ENCODE data around the gene COQ5. TPM values are rescaled to one million over a fixed set of nuclear protein-coding genes. Genes with fewer than 3 reads are reported as not detected.

COQ5 gene
- total RNA-seq, 2 donors from 2014 or later, result 21.9 to 34.3 TPM

- no peak for TF ChIP-seq CTCF (IDR thresholded peaks at IDR 0.05)
These were observed 31.3 kb downstream of the COQ5 start for GRCh38 chr12:120497524-120498150.

GRCh38 chr12:120496413-120497340, 32.3 kb downstream of the COQ5 start:
- Histone ChIP-seq H3K36me3 (peaks cover 26% of the 10 kb centered on the region), H3K27me3 (no peaks in the 10 kb centered on the region), H3K9me3 (no peaks in the 10 kb centered on the region), H3K4me1 (peaks cover 0 to 26% of the 10 kb centered on the region in 2 donors), H3K4me3 (peak overlapping the region; percentile 85 to 93), H3K27ac (peak overlapping the region; percentile 82 to 89)
- DNase-seq (ENCODE audit: low spot score), result peak; percentile 76
- peak in 1 of 2 donors; percentile 31 for TF ChIP-seq CTCF (IDR thresholded peaks at IDR 0.05)

More at GRCh38 chr12:120497524-120498150, 31.3 kb downstream of the COQ5 start:
- Histone ChIP-seq H3K27ac (peak overlapping the region in 1 of 2 donors; percentile 89), H3K4me3 (peak overlapping the region; percentile 85 to 93), H3K4me1 (peaks cover 0 to 26% of the 10 kb centered on the region in 2 donors), H3K27me3 (no peaks in the 10 kb centered on the region), H3K36me3 (peaks cover 29% of the 10 kb centered on the region), H3K9me3 (no peaks in the 10 kb centered on the region)
- no peak for DNase-seq (ENCODE audit: low spot score)

GRCh38 chr12:120495731-120496412, 33.1 kb downstream of the COQ5 start, which contains the start of gene DYNLL1:
DYNLL1 (plus strand) TSS chr12:120496113; CDS start chr12:120496422, 309 bp downstream.
- H3K27ac ChIP-seq, result peak within 1 kb of the TSS; percentile 82 to 89
- H3K4me1 ChIP-seq, result peaks cover 0 to 26% of the 10 kb centered on the region in 2 donors
- peaks cover 26% of the 10 kb centered on the region for H3K36me3 ChIP-seq
- no peaks in the 10 kb centered on the region for H3K27me3 ChIP-seq
- H3K4me3 ChIP-seq, result peak within 1 kb of the TSS; percentile 85 to 93
- peak; percentile 96 for DNase-seq (ENCODE audit: low spot score)
- no peak for TF ChIP-seq CTCF (IDR thresholded peaks at IDR 0.05)
- H3K9me3 ChIP-seq, result no peaks in the 10 kb centered on the region

- DNase-seq (ENCODE audit: low spot score), result no peak
- peak overlapping the region; percentile 85 to 93 for H3K4me3 ChIP-seq
- H3K27ac ChIP-seq, result peak overlapping the region in 1 of 2 donors; percentile 82
- no peaks in the 10 kb centered on the region for H3K27me3 ChIP-seq
- TF ChIP-seq CTCF (IDR thresholded peaks at IDR 0.05), result no peak
- H3K9me3 ChIP-seq, result no peaks in the 10 kb centered on the region
- peaks cover 0 to 26% of the 10 kb centered on the region in 2 donors for H3K4me1 ChIP-seq
- H3K36me3 ChIP-seq, result peaks cover 21% of the 10 kb centered on the region
These were observed 33.7 kb downstream of the COQ5 start for GRCh38 chr12:120495186-120495730.

GRCh38 chr12:120490833-120491512, 38.0 kb downstream of the COQ5 start:
- no peak for TF ChIP-seq CTCF (IDR thresholded peaks at IDR 0.05)
- DNase-seq (ENCODE audit: low spot score), result no peak
- no peak overlapping the region for H3K4me3 ChIP-seq
- no peaks in the 10 kb centered on the region for H3K27me3 ChIP-seq
- no peaks in the 10 kb centered on the region for H3K9me3 ChIP-seq
- peaks cover 0 to 10% of the 10 kb centered on the region in 2 donors for H3K4me1 ChIP-seq
- H3K27ac ChIP-seq, result no peak overlapping the region
- H3K36me3 ChIP-seq, result no peaks in the 10 kb centered on the region
